Caco-2 (cell line): ENCODE measurements around the gene STAG1. TPM values are rescaled to one million over a fixed set of nuclear protein-coding genes. Genes with fewer than 3 reads are reported as not detected.

Experiments used
- BruUV-seq: library from RNA; stranded (reverse); fragments of 400-500 nt; replicated peaks from 2 replicates; lab custom pipeline; 2021; lab: Mats Ljungman, UMichigan
- CTCF ChIA-PET: fragments of 300-600 bp; sonication (Branson Sonifier 250); formaldehyde crosslinking; loops from one replicate; lab custom pipeline; 2022; ENCODE audit warnings: antibody characterized with exemption; lab: Charles Lee
- POLR2A ChIA-PET: fragments of 300-600 bp; sonication (Branson Sonifier 250); formaldehyde crosslinking; loops from one replicate; lab custom pipeline; 2022; ENCODE audit warnings: antibody characterized with exemption; lab: Charles Lee
- DNase-seq, 2 experiments: peaks; one replicate each; pipeline versions ENCODE4 v3.0.0 to v3.0.0-alpha.2; 2020 to 2022
- H3K27me3 ChIP-seq: replicated peaks from 2 replicates; pipeline ENCODE4 v1.6.0; 2011; ENCODE audit warnings: low read length; ENCODE audit not compliant: control insufficient read depth, insufficient read depth
- H3K36me3 ChIP-seq: 2 replicates; pipeline ENCODE4 v1.5.1; 2011; ENCODE audit warnings: low read length; ENCODE audit not compliant: control insufficient read depth, insufficient read depth
- H3K4me1 ChIP-seq: fragments of 250-450 bp; sonication (Bioruptor Pico); 2 replicates; pipeline ENCODE4 v1.5.1; 2020; ENCODE audit warnings: mild to moderate bottlenecking
- H3K4me3 ChIP-seq: 2 replicates; pipeline ENCODE4 v1.5.1; 2011; ENCODE audit warnings: low read depth, mild to moderate bottlenecking, control low read depth, low read length
- H3K9me3 ChIP-seq: fragments of 250-450 bp; sonication (Bioruptor Pico); 2 replicates; pipeline ENCODE4 v1.5.1; 2020; ENCODE audit warnings: mild to moderate bottlenecking, moderate library complexity
- H3K27ac Mint-ChIP-seq: one replicate; pipeline ENCODE4 v1.8.0; 2022; ENCODE audit warnings: mixed read lengths; ENCODE audit not compliant: unreplicated experiment
- H3K27me3 Mint-ChIP-seq: one replicate; pipeline ENCODE4 v1.8.0; 2022; ENCODE audit warnings: mixed read lengths; ENCODE audit not compliant: insufficient read depth, unreplicated experiment
- H3K36me3 Mint-ChIP-seq: one replicate; pipeline ENCODE4 v1.8.0; 2022; ENCODE audit warnings: mild to moderate bottlenecking, mixed read lengths; ENCODE audit not compliant: insufficient read depth, unreplicated experiment
- H3K4me1 Mint-ChIP-seq: one replicate; pipeline ENCODE4 v1.8.0; 2022; ENCODE audit warnings: low read depth, mixed read lengths; ENCODE audit not compliant: unreplicated experiment
- H3K4me3 Mint-ChIP-seq: one replicate; pipeline ENCODE4 v1.8.0; 2022; ENCODE audit warnings: mild to moderate bottlenecking, moderate library complexity, mixed read lengths; ENCODE audit not compliant: unreplicated experiment
- H3K9me3 Mint-ChIP-seq: one replicate; pipeline ENCODE4 v1.8.0; 2022; ENCODE audit warnings: mixed read lengths; ENCODE audit not compliant: unreplicated experiment
- intact Hi-C: fragments of 100-400 bp; cut with micrococcal nuclease; formaldehyde crosslinking; loops from one replicate; pipeline ENCODE4 v1.10.0; 2022; ENCODE audit not compliant: unreplicated experiment
- total RNA-seq: library from RNA; stranded (reverse); gene quantifications from 2 replicates; pipeline ENCODE4 v1.2.3, GENCODE V29; 2022
- TF ChIP-seq, protein P1 (sequence below), 2 experiments: fragments of 200-600 bp in 1 of 2; IDR thresholded peaks; 1 replicate in 1 of 2; 2 replicates in 1 of 2; pipeline versions ENCODE4 v1.5.1 to v1.8.0; 2011 to 2022; ENCODE audit warnings: antibody characterized with exemption in 1 of 2, control low read depth in 1 of 2, inconsistent platforms in 1 of 2, low read depth in 1 of 2, low read length in 1 of 2, mild to moderate bottlenecking in 1 of 2, moderate library complexity in 1 of 2; ENCODE audit not compliant: insufficient read depth in 1 of 2, severe bottlenecking in 1 of 2, unreplicated experiment in 1 of 2

Gene STAG1
- total RNA-seq, 1 experiment from 2014 or later, result 37.5 TPM

DNA sequence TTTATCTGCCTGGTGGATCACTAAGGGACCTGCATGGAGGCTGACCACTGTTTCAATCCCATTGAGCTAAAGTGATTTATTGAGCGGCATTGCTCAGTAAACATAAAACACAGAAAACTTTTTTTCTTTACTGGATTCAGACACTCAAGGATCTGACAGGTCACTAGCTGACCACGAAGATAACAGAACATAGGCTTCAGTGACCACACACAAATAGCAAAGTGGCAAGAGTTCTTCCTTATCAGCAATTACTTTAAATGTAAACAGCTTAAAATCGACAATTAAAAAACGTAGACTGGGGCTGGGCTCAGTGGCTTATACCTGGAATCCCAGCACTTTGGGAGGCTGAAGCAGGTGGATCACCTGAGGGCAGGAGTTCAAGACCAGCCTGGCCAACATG, 48.7 kb downstream of the STAG1 start:
- intact Hi-C loops, result no loop called here
- peaks cover 6% of the 10 kb centered on the region for H3K36me3 Mint-ChIP-seq
- Histone ChIP-seq H3K9me3 (no peaks in the 10 kb centered on the region), H3K4me1 (no peaks in the 10 kb centered on the region), H3K27me3 (no peaks in the 10 kb centered on the region), H3K4me3 (no peak overlapping the region), H3K36me3 (no peaks in the 10 kb centered on the region)
- DNase-seq, result no peak
- BruUV-seq, result no TSS peak
- H3K4me1 Mint-ChIP-seq, result no peaks in the 10 kb centered on the region
- CTCF ChIA-PET, result interaction anchor here (0.6 kb wide), 1 partner anchor 394 kb away, joined by 5 read pairs; no protein-coding TSS in a partner anchor
- POLR2A ChIA-PET, result interaction anchor here (0.6 kb wide), 1 partner anchor 28 kb away, joined by 3 read pairs; no protein-coding TSS in a partner anchor
- no peak overlapping the region for H3K27ac Mint-ChIP-seq
- no peaks in the 10 kb centered on the region for H3K9me3 Mint-ChIP-seq
- no peak overlapping the region for H3K4me3 Mint-ChIP-seq
- TF ChIP-seq, protein P1, sequence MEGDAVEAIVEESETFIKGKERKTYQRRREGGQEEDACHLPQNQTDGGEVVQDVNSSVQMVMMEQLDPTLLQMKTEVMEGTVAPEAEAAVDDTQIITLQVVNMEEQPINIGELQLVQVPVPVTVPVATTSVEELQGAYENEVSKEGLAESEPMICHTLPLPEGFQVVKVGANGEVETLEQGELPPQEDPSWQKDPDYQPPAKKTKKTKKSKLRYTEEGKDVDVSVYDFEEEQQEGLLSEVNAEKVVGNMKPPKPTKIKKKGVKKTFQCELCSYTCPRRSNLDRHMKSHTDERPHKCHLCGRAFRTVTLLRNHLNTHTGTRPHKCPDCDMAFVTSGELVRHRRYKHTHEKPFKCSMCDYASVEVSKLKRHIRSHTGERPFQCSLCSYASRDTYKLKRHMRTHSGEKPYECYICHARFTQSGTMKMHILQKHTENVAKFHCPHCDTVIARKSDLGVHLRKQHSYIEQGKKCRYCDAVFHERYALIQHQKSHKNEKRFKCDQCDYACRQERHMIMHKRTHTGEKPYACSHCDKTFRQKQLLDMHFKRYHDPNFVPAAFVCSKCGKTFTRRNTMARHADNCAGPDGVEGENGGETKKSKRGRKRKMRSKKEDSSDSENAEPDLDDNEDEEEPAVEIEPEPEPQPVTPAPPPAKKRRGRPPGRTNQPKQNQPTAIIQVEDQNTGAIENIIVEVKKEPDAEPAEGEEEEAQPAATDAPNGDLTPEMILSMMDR (IDR thresholded peaks at IDR 0.05; ENCODE audit: insufficient read depth in 1 of 2, low read depth in 1 of 2, low read length in 1 of 2, severe bottlenecking in 1 of 2, unreplicated experiment in 1 of 2), result no peak
- H3K27me3 Mint-ChIP-seq, result no peaks in the 10 kb centered on the region

DNA sequence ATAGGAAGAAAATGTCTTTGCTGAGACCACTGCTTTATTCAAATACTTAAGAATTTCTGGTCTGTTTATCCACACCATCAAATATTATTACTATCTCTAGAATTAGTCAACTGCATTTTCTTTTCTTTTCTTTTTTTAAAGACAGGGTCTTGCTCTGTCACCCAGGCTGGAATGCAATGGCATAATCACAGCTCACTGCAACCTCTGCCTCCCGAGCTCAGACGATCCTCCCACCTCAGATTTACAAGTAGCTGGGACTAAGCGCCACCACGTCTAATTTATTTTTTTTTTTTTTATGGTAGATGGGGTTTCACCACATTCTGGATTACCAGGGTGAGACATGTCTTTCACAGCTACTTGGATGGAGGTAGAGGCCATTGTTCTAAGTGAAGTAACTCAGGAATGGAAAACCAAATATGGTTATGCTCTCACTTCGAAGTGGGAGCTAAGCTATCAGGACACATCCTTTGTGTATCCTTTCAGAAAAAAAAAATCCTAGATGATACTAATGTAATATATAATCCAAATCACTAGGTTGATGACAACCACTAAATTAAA, 52.8 kb downstream of the STAG1 start:
- no peak overlapping the region for H3K4me3 Mint-ChIP-seq
- H3K27ac Mint-ChIP-seq, result no peak overlapping the region
- intact Hi-C loops, result no loop called here
- ChIA-PET POLR2A (interaction anchor here (0.7 kb wide), 1 partner anchor 1239 kb away, joined by 4 read pairs; no protein-coding TSS in a partner anchor), CTCF (no interaction called here)
- peaks cover 4% of the 10 kb centered on the region for H3K9me3 ChIP-seq
- H3K4me1 Mint-ChIP-seq, result no peaks in the 10 kb centered on the region
- BruUV-seq, result no TSS peak
- no peaks in the 10 kb centered on the region for H3K27me3 Mint-ChIP-seq
- H3K4me1 ChIP-seq, result no peaks in the 10 kb centered on the region
- no peak for DNase-seq
- TF ChIP-seq, protein P1 (IDR thresholded peaks at IDR 0.05; ENCODE audit: insufficient read depth in 1 of 2, low read depth in 1 of 2, low read length in 1 of 2, severe bottlenecking in 1 of 2, unreplicated experiment in 1 of 2), result no peak
- peaks cover 17% of the 10 kb centered on the region for H3K9me3 Mint-ChIP-seq
- H3K36me3 Mint-ChIP-seq, result peaks cover 6% of the 10 kb centered on the region
- H3K4me3 ChIP-seq, result no peak overlapping the region
- H3K36me3 ChIP-seq, result no peaks in the 10 kb centered on the region
- no peaks in the 10 kb centered on the region for H3K27me3 ChIP-seq

DNA sequence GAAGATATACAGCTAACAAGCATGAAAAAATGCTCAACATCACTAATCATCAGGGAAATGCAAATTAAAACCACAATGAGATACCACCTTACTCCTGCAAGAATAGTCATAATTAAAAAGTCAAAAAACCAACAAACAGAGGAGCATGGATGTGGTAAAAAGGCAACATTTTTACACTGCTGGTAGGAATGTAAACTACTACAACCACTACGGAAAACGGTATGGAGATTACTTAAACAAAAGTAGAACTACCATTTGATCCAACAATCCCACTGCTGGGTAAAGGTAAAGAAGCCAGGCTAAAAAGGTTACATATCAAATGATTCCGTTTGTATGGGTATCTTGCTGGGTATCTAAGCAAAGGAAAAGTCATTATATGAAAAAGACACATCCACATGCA, 53.8 kb downstream of the STAG1 start:
- peaks cover 19% of the 10 kb centered on the region for H3K9me3 Mint-ChIP-seq
- H3K27me3 Mint-ChIP-seq, result no peaks in the 10 kb centered on the region
- Histone ChIP-seq H3K9me3 (peaks cover 4% of the 10 kb centered on the region), H3K36me3 (no peaks in the 10 kb centered on the region; the same call in 1 of the 2 replicates), H3K4me3 (no peak overlapping the region), H3K4me1 (no peaks in the 10 kb centered on the region), H3K27me3 (no peaks in the 10 kb centered on the region)
- TF ChIP-seq, protein P1 (IDR thresholded peaks at IDR 0.05; ENCODE audit: insufficient read depth in 1 of 2, low read depth in 1 of 2, low read length in 1 of 2, severe bottlenecking in 1 of 2, unreplicated experiment in 1 of 2), result no peak
- intact Hi-C loops, result no loop called here
- ChIA-PET CTCF (no interaction called here), POLR2A (no interaction called here)
- H3K4me1 Mint-ChIP-seq, result no peaks in the 10 kb centered on the region
- DNase-seq, result no peak
- no peak overlapping the region for H3K4me3 Mint-ChIP-seq
- H3K36me3 Mint-ChIP-seq, result peaks cover 6% of the 10 kb centered on the region
- no peak overlapping the region for H3K27ac Mint-ChIP-seq
- no TSS peak for BruUV-seq
